IPS-20b (cell line): ENCODE results near the gene LIX1L.
A peak's percentile ranks its signal among the peaks of the same experiment; 100 is the strongest.

Experiments
- H3K27ac ChIP-seq: one replicate; pipeline ENCODE4 v1.5.1; 2013; ENCODE audit warnings: low read length
- H3K27me3 ChIP-seq: 2 replicates; pipeline ENCODE4 v1.6.1; 2013; ENCODE audit warnings: mild to moderate bottlenecking, low read length, inconsistent platforms; ENCODE audit not compliant: insufficient read depth
- H3K36me3 ChIP-seq: 2 replicates; pipeline ENCODE4 v1.6.1; 2013; ENCODE audit warnings: low read depth, mild to moderate bottlenecking, inconsistent platforms, low read length, moderate library complexity; ENCODE audit not compliant: insufficient read depth
- H3K4me1 ChIP-seq: 2 replicates; pipeline ENCODE4 v1.6.1; 2013; ENCODE audit warnings: mild to moderate bottlenecking, control low read depth, inconsistent platforms, low read length, moderate library complexity; ENCODE audit not compliant: insufficient read depth
- H3K4me3 ChIP-seq: 2 replicates; pipeline ENCODE4 v1.5.1; 2013; ENCODE audit warnings: mild to moderate bottlenecking, low read length, inconsistent platforms
- H3K9ac ChIP-seq: 2 replicates; pipeline ENCODE4 v1.6.1; 2013; ENCODE audit warnings: low read depth, mild to moderate bottlenecking, inconsistent platforms, low read length, moderate library complexity
- H3K9me3 ChIP-seq: 2 replicates; pipeline ENCODE4 v1.6.1; 2013; ENCODE audit warnings: mild to moderate bottlenecking, low read depth, low read length, inconsistent platforms; ENCODE audit not compliant: insufficient read depth

Gene LIX1L

DNA sequence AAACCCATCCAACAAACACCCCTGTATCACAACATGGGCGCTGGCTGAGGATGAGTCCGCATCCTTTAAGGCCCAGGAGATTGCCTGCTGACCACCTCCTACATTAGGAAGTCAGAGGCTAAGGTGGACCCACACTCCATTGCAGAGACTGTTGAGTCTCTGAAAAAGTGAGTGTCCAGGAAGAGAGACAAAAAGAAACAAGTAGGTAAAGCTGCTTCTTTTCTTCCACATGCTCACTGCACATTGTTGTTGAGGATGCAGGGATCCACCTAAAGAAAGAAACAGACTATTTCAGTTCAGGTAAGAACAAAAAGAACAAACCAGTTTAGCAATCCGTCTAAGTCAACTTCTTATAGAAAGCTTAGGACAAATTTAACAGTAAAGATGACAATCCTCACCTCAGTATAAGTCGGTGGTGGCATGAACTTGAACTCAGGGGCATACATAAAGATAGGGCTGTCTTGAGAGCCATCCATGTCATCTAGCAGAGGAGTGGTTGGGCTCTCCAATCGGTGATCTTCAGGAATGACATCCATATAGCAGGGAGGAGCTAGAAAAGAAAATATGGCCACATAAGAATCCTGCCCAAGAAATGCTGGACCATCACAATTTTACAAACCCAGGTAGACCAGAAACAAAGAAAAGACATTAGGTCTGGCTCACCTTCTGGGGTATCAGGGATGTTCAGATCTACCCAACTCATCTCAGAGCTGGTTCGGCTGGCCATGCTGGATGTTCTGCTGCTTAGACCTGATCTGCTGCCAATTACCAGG is 36.0 kb upstream of the LIX1L start:
- Histone ChIP-seq H3K36me3 (peaks cover 29% of the 10 kb centered on the region), H3K4me1 (peaks cover 8% of the 10 kb centered on the region; the same call in 1 of the 2 replicates), H3K9me3 (no peaks in the 10 kb centered on the region), H3K27me3 (peaks cover 11% of the 10 kb centered on the region), H3K9ac (no peak overlapping the region), H3K4me3 (peak overlapping the region; percentile 98), H3K27ac (no peak overlapping the region)

DNA sequence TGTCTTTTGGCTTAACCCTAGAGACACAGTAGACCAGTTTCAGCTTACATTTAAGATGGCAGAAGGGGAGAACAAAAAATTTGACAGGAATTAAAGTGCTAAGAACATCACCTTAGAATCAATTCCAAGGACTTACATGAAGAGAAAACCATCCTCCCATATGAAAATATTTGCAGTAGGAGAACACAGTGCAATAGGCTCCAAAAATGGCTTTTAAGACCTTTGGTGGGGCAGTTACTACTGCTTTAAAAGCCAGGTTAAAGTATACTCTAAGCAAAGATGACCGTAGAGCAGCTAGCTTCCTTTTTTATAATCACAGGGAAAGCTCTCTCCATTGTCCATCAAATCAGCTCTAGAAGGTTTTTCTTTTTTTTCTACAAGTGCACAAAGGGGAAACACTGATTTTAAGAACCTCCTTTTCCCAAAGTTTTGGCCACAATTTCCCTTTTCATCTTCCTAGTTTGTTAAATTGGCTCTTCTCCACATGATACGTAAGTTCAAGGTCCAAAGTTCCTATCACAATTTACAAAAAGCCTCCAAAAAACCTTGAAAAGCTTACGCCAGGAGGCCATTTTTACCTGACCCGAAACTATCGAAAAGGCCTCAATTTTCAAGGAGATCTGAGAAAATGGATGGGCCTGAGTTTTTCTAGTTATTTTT is 35.3 kb upstream of the LIX1L start:
- Histone ChIP-seq H3K36me3 (peaks cover 29% of the 10 kb centered on the region), H3K9ac (no peak overlapping the region), H3K9me3 (no peaks in the 10 kb centered on the region), H3K27me3 (peaks cover 11% of the 10 kb centered on the region), H3K27ac (no peak overlapping the region), H3K4me1 (peaks cover 8% of the 10 kb centered on the region; the same call in 1 of the 2 replicates), H3K4me3 (no peak overlapping the region)

DNA sequence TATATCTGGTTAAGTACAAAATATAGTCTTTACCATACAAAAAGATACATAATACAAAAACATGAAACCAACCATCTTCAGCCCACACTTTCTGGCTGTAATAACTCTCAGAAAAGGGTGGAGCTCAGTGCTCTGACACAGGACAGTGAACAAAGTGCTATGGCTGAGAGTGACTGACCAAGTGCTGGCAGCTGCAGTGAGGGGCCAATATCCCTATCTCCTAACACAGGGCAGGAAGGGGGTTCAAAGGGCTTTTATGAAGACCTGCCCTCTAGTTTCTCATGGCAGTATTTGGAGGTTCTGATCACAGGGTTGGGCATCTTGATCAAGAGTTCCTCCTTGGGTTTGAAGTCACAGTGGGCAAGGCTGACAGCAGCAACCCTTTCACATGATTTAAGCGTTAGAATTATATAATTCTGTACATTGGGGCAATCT is 34.7 kb upstream of the LIX1L start:
- H3K36me3 ChIP-seq: peaks cover 29% of the 10 kb centered on the region
- H3K27ac ChIP-seq: no peak overlapping the region
- H3K4me3 ChIP-seq: no peak overlapping the region
- peaks cover 11% of the 10 kb centered on the region for H3K27me3 ChIP-seq
- H3K9me3 ChIP-seq: no peaks in the 10 kb centered on the region
- no peak overlapping the region for H3K9ac ChIP-seq
- peaks cover 8% of the 10 kb centered on the region; the same call in 1 of the 2 replicates for H3K4me1 ChIP-seq

DNA sequence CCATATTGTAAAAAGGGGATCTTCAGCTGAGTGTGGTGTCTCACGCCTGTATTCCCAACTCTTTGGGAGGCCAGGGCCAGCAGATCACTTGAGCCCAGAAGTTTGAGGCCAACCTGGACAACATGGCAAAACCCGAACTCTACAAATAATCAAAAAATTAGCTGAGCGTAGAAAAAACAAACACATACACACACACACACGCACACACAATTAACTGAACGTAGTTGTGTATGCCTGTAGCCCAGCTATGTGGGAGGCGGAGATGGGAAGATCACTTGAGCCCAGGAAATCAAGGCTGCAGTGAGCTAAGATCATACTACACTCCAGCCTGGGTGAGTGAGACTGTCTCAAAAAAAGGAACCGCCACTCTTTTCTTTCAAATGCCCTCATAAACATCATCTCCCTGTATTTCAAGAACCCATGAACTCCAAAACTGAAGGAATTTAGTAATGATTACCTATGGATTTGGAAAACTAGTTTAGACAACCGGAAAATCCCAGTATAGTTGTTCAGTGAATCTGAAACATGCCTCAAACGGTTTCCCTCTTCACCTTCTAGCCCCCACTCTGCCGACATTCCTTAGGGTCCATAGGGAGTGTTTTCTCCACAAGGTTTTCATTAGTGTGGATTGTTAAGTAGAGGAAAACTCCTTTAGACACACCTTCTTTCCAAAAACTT is 34.1 kb upstream of the LIX1L start:
- H3K36me3 ChIP-seq: peaks cover 29% of the 10 kb centered on the region
- H3K4me3 ChIP-seq: no peak overlapping the region
- peaks cover 11% of the 10 kb centered on the region for H3K27me3 ChIP-seq
- no peaks in the 10 kb centered on the region for H3K9me3 ChIP-seq
- peaks cover 4% of the 10 kb centered on the region; the same call in 1 of the 2 replicates for H3K4me1 ChIP-seq
- H3K9ac ChIP-seq: no peak overlapping the region
- H3K27ac ChIP-seq: no peak overlapping the region

DNA sequence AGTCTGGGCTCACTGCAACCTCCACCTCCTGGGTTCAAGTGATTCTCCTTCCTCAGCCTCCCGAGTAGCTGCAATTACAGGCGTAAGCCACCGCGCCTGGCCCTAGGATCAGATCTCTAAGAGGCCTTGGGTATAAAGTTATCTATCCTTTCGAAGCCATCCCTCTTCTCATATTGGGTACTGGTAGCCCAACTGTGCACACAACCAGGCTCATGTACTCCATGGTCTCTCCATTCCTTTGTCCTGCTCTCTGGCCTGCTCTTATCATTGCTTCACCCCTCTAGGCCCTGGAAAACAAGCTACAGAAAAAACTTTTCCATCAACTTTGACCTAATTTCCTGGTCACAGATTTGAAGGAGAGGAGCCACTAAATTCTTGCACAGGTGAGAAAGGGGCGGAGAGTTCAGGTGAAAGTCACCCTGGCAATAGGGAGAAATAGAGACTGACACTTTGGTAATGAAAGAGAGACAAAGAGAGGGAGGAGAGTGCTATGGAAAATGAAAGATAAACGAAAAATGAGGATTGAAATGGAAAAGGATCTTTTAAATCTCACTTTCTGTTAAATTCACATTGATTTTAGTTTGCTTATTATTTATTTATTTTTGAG is 32.5 kb upstream of the LIX1L start:
- Histone ChIP-seq H3K4me1 (peaks cover 9% of the 10 kb centered on the region), H3K4me3 (no peak overlapping the region), H3K36me3 (peaks cover 29% of the 10 kb centered on the region), H3K27me3 (peaks cover 2% of the 10 kb centered on the region; the same call in 1 of the 2 replicates), H3K9me3 (no peaks in the 10 kb centered on the region), H3K9ac (0 out of 2 replicates have a peak overlapping the region, but pooled peaks have one; percentile 43), H3K27ac (no peak overlapping the region)

DNA sequence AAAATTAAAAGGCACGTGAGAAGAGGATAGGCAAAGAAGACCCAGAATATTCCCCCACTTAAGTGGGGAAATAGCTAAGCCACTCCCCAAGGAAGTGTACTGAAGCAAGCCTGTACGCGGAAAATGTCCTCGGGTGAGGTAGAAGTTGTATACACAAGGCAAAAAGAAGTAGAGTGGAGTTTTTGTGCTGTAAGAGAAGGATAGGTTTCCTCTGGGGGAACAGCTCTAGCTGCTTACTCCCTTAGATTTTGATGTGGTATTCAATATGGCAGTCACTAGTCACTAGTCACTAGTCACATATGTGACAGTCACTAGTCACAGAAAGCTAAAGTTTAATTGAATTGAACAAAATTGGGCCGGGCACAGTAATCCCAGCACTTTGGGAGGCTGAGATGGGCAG is 31.0 kb upstream of the LIX1L start:
- peaks cover 10% of the 10 kb centered on the region for H3K4me1 ChIP-seq
- H3K9ac ChIP-seq: no peak overlapping the region
- H3K27me3 ChIP-seq: no peaks in the 10 kb centered on the region
- H3K9me3 ChIP-seq: no peaks in the 10 kb centered on the region
- no peak overlapping the region for H3K27ac ChIP-seq
- H3K36me3 ChIP-seq: peaks cover 15% of the 10 kb centered on the region
- H3K4me3 ChIP-seq: no peak overlapping the region

DNA sequence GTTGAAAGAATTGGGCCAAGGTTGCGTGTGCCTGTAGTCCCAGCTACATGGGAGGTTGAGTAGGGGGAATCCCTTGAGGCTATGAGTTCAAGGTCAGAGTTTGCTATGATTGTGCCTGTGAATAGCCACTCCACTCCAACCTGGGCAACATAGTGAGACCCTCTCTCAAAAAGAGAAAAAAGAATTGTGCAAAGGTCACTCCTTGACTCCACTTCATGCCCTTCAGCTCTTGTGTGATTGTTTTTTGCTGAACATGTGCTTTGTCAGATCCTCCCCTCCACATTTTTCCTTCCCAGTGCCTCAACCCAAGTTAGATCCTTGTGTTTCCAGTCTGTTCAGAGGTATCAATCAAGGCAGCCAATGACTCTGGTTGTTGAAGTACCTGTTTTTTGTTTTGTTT is 30.1 kb upstream of the LIX1L start:
- Histone ChIP-seq H3K4me1 (peaks cover 10% of the 10 kb centered on the region), H3K27me3 (no peaks in the 10 kb centered on the region), H3K9ac (no peak overlapping the region), H3K4me3 (no peak overlapping the region), H3K27ac (no peak overlapping the region), H3K36me3 (peaks cover 7% of the 10 kb centered on the region), H3K9me3 (no peaks in the 10 kb centered on the region)

DNA sequence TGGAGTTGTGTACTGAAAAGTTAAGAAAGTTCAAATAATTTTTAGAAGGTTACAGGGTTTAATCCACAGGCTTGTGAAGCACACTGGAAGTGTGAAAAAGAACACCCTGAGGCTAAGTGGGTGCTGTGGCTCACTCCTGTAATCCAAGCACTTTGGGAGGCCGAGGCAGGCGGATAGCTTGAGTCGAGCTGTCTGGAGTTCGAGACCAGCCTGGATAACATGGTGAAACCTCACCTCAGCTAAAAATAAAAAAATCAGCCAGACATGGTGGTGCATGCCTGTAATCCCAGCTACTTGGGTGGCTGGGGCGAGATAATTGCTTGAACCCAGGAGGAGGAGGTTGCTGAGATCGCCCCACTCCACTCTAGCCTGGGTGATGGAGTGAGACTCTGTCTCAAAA is 28.7 kb upstream of the LIX1L start:
- Histone ChIP-seq H3K27ac (no peak overlapping the region), H3K4me1 (peaks cover 10% of the 10 kb centered on the region), H3K9ac (no peak overlapping the region), H3K9me3 (no peaks in the 10 kb centered on the region), H3K36me3 (no peaks in the 10 kb centered on the region), H3K4me3 (no peak overlapping the region), H3K27me3 (no peaks in the 10 kb centered on the region)

DNA sequence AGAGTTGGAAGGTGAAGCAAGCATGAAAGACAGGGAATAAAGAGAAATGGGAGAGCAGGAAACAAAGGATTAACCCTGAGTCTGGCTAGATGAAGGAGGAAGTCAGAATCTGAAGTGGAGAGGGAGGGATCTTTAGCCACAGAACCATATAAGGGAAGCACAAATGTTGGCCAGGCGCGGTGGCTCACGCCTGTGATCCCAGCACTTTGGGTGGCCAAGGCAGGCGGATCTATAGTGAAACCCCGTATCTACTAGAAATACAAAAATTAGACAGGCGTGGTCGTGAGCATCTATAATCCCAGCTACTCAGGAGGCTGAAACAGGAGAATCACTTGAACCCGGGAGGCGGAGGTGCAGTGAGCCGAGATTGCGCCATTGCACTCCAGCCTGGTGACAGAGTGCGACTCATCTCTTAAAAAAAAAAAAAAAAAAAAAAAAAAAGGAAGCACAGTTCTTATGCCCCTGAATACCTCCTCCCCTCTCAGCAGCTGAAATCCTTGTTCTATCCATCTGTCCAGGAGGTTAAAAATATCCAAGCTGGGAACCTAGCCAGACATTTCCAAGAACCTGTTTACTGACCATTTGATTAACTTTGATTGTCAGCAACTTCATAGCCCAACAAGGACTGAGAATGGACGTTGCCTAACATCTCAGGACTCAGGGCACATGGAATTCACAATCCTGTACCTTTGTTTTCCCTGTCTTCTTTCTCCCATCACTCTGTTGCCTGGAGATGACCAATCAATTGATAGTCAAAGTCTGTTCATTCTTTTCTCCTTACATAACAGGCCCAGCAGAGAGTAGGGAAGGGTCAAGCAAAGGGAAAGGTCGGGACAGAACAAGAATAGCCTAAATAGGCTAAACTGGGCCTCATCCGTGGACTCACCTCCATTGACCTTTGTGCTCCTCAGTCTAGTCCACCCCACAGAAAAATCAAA is 28.0 kb upstream of the LIX1L start:
- no peaks in the 10 kb centered on the region for H3K27me3 ChIP-seq
- no peak overlapping the region for H3K27ac ChIP-seq
- H3K4me1 ChIP-seq: peaks cover 10% of the 10 kb centered on the region
- H3K9ac ChIP-seq: peak overlapping the region; percentile 19; the same call in 1 of the 2 replicates
- no peaks in the 10 kb centered on the region for H3K36me3 ChIP-seq
- no peak overlapping the region for H3K4me3 ChIP-seq
- no peaks in the 10 kb centered on the region for H3K9me3 ChIP-seq

DNA sequence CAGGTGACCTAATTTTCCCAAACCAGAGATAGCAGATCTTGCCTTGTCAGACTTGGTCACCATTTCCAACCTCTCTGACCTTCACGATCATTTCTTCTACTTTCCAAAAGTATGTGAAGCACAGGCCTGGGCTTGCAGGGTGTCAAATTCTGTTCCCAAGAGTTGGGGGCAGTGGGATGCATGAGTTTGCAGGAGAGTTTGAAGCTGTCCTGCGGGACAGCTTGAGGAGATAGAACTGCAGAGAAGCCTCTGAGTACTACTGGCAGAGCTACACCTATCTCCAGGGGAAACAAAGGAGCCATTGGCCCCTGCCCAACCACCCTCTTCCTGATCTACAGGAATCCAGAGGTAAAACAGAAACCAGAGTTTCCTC is 27.3 kb upstream of the LIX1L start:
- H3K27me3 ChIP-seq: no peaks in the 10 kb centered on the region
- H3K36me3 ChIP-seq: no peaks in the 10 kb centered on the region
- peak overlapping the region; percentile 19; the same call in 1 of the 2 replicates for H3K9ac ChIP-seq
- H3K4me1 ChIP-seq: peaks cover 15% of the 10 kb centered on the region
- H3K27ac ChIP-seq: no peak overlapping the region
- no peak overlapping the region for H3K4me3 ChIP-seq
- no peaks in the 10 kb centered on the region for H3K9me3 ChIP-seq
